Measurements from ENCODE around the gene UTS2B.
"Not testable (repeated sequence)": the region's sequence is repeated elsewhere in the genome, so short reads cannot be mapped to it uniquely, and the experiment has no call there.

Gene UTS2B

GRCh38 chr3:191263365-191263764 is 67.0 kb downstream of the UTS2B start:
- ATAC-seq (replicated peaks) (peak; percentile 72 to 88), DNase-seq (no peak)
- peak overlapping the region; percentile 48 to 64 for H3K4me3 Mint-ChIP-seq
- peak overlapping the region; percentile 71 for H3K27ac Mint-ChIP-seq
- peaks cover 18 to 34% of the 10 kb centered on the region in 2 donors for H3K4me1 Mint-ChIP-seq
- H3K27me3 Mint-ChIP-seq: no peaks in the 10 kb centered on the region
- peaks cover 0 to 8% of the 10 kb centered on the region in 2 donors for H3K36me3 Mint-ChIP-seq
- H3K9me3 Mint-ChIP-seq: peaks cover 0 to 6% of the 10 kb centered on the region in 2 donors

GRCh38 chr3:191262650-191263049 is 67.7 kb downstream of the UTS2B start:
- peaks cover 24 to 35% of the 10 kb centered on the region in 2 donors for H3K4me1 Mint-ChIP-seq
- DNase-seq: no peak
- H3K27ac Mint-ChIP-seq: no peak overlapping the region
- H3K4me3 Mint-ChIP-seq: no peak overlapping the region
- H3K36me3 Mint-ChIP-seq: peaks cover 0 to 3% of the 10 kb centered on the region in 2 donors
- peak in 1 of 2 donors; percentile 41 for ATAC-seq (replicated peaks)
- no peaks in the 10 kb centered on the region for H3K27me3 Mint-ChIP-seq
- H3K9me3 Mint-ChIP-seq: peaks cover 0 to 3% of the 10 kb centered on the region in 2 donors

DNA sequence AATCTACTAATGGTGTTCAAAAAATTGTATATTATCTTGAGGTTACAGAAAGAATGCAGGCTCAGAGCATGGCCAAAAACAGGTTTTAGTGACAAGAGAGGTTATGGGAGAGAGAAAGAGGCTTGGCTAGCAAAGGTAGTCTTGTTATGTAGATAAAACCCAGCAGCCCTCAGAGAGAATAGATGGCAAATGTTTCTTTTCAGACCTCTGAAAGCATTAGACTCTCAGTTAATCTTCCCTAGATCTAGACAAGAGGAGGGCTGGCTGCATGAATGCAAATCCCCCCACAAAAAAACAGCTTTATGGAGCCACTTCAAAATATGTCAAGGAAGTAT is 69.1 kb downstream of the UTS2B start:
- Mint-ChIP-seq H3K4me3 (no peak overlapping the region), H3K9me3 (no peaks in the 10 kb centered on the region), H3K36me3 (no peaks in the 10 kb centered on the region), H3K27me3 (no peaks in the 10 kb centered on the region), H3K4me1 (peaks cover 21 to 31% of the 10 kb centered on the region in 2 donors), H3K27ac (no peak overlapping the region)
- ATAC-seq (replicated peaks): no peak
- no peak for DNase-seq

GRCh38 chr3:191260431-191261303 is 69.7 kb downstream of the UTS2B start:
- ATAC-seq (replicated peaks): no peak
- H3K27me3 Mint-ChIP-seq: no peaks in the 10 kb centered on the region
- H3K4me3 Mint-ChIP-seq: no peak overlapping the region

GRCh38 chr3:191259486-191259885 is 70.8 kb downstream of the UTS2B start:
- no peaks in the 10 kb centered on the region for H3K9me3 Mint-ChIP-seq
- H3K4me3 Mint-ChIP-seq: peak overlapping the region in 1 of 2 donors; percentile 66
- H3K27me3 Mint-ChIP-seq: no peaks in the 10 kb centered on the region
- peak overlapping the region; percentile 90 for H3K27ac Mint-ChIP-seq
- ATAC-seq (replicated peaks): no peak
- peaks cover 25 to 45% of the 10 kb centered on the region in 2 donors for H3K4me1 Mint-ChIP-seq
- no peak for DNase-seq
- no peaks in the 10 kb centered on the region for H3K36me3 Mint-ChIP-seq

More at GRCh38 chr3:191260431-191261303, 69.7 kb downstream of the UTS2B start:
- Mint-ChIP-seq H3K27ac (peak overlapping the region; percentile 66), H3K9me3 (no peaks in the 10 kb centered on the region), H3K36me3 (no peaks in the 10 kb centered on the region), H3K4me1 (peaks cover 21 to 34% of the 10 kb centered on the region in 2 donors)
- no peak for DNase-seq

DNA sequence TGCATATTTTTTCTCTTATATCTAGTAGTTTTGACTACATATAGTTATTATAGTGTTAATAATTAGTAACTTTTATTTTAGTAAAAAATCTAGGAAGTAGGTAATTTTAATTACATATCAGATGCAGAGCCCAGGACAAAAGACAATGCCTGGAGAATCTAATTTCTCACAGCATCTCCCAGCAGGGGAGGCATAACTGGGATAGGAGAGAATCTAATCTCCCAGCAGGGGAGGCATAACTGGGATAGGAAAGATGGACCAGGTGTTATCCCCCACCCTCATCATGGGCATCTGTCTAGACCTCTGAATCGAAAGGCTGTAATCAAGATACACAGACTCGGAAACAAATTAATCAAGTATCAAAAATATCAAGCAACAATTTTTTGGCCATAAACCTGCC is 73.0 kb downstream of the UTS2B start:
- H3K27me3 Mint-ChIP-seq: no peaks in the 10 kb centered on the region
- H3K27ac Mint-ChIP-seq: no peak overlapping the region
- H3K36me3 Mint-ChIP-seq: no peaks in the 10 kb centered on the region
- DNase-seq (no peak), ATAC-seq (replicated peaks) (no peak)
- no peaks in the 10 kb centered on the region for H3K9me3 Mint-ChIP-seq
- no peak overlapping the region for H3K4me3 Mint-ChIP-seq
- peaks cover 33 to 51% of the 10 kb centered on the region in 2 donors for H3K4me1 Mint-ChIP-seq

DNA sequence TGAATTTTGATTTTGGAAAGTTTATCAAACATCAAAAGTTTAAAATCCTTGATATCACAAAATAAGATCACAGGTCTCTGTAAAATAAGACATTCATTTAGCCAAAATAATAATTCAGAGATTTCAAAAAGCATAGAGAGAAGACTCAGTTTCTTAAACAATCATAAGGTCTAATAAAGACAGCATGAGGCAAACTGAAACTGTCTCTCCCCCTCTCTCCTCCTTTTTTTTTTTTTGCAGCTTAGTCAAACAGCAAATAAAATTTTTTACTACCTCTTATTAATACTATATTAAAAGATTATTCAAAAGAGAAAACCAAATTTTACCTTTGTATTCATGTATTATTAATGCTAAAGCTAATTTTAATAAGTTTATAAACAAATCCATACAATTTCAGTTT is 73.9 kb downstream of the UTS2B start:
- Mint-ChIP-seq H3K4me1 (peaks cover 33 to 60% of the 10 kb centered on the region in 2 donors), H3K4me3 (no peak overlapping the region), H3K27me3 (no peaks in the 10 kb centered on the region), H3K27ac (no peak overlapping the region), H3K9me3 (no peaks in the 10 kb centered on the region), H3K36me3 (no peaks in the 10 kb centered on the region)
- DNase-seq (no peak), ATAC-seq (replicated peaks) (no peak)

GRCh38 chr3:191255156-191255555 is 75.2 kb downstream of the UTS2B start:
- Mint-ChIP-seq H3K36me3 (no peaks in the 10 kb centered on the region), H3K4me1 (peaks cover 31 to 62% of the 10 kb centered on the region in 2 donors), H3K27me3 (no peaks in the 10 kb centered on the region), H3K27ac (no peak overlapping the region), H3K9me3 (no peaks in the 10 kb centered on the region), H3K4me3 (no peak overlapping the region)
- no peak for ATAC-seq (replicated peaks)
- no peak for DNase-seq

GRCh38 chr3:191254098-191254873 is 76.0 kb downstream of the UTS2B start:
- Mint-ChIP-seq H3K9me3 (no peaks in the 10 kb centered on the region), H3K27ac (peak overlapping the region; percentile 42), H3K27me3 (no peaks in the 10 kb centered on the region), H3K36me3 (no peaks in the 10 kb centered on the region), H3K4me1 (peaks cover 30 to 60% of the 10 kb centered on the region in 2 donors), H3K4me3 (no peak overlapping the region)
- DNase-seq (no peak), ATAC-seq (replicated peaks) (peak; percentile 44 to 66)

DNA sequence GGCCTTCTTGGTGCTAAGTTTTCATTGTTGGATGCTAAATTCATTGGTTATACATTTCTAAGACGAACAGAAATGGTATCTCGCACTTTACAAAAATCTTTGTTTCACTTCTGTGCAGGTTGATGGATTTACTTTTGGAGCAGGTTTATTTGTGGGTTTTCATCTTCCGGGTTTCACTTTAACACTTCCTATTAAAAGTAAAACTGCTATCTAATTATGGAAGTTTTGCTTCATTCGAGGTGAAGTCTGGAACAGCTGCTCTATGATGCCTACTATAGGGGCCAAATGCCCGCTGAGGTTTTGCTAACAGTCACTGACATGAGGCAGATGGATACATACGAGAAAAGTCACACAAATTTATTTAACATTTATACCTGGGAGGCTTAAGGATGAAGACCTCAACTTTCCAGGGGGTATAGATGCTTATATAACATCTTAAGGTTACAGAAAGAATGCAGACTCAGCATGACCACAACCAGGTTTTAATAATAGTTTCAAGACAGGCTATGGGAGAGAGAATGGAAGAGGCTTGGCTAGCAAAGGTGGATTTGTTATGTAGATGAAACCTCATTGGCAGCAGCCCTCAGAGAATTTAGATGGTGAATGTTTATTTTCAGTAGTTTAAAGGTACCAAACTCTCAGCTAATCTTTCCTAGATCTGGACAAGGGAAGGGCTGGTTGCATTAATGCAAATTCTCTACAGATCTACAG is 77.1 kb downstream of the UTS2B start:
- peak overlapping the region; percentile 65 to 76 for H3K4me3 Mint-ChIP-seq
- H3K27me3 Mint-ChIP-seq: no peaks in the 10 kb centered on the region
- DNase-seq (no peak), ATAC-seq (replicated peaks) (peak; percentile 31 to 67)
- H3K9me3 Mint-ChIP-seq: no peaks in the 10 kb centered on the region
- no peaks in the 10 kb centered on the region for H3K36me3 Mint-ChIP-seq
- peaks cover 23 to 54% of the 10 kb centered on the region in 2 donors for H3K4me1 Mint-ChIP-seq
- peak overlapping the region; percentile 81 for H3K27ac Mint-ChIP-seq

- DNase-seq (no peak), ATAC-seq (replicated peaks) (no peak)
- peak overlapping the region in 1 of 2 donors; percentile 26 for H3K4me3 Mint-ChIP-seq
- peak overlapping the region; percentile 94 for H3K27ac Mint-ChIP-seq
- no peaks in the 10 kb centered on the region for H3K27me3 Mint-ChIP-seq
- H3K9me3 Mint-ChIP-seq: peaks cover 0 to 5% of the 10 kb centered on the region in 2 donors
- peaks cover 4 to 9% of the 10 kb centered on the region in 2 donors for H3K36me3 Mint-ChIP-seq
- H3K4me1 Mint-ChIP-seq: peaks cover 7 to 24% of the 10 kb centered on the region in 2 donors
Measured at GRCh38 chr3:191246630-191247029, 83.7 kb downstream of the UTS2B start.

GRCh38 chr3:191246034-191246433 is 84.3 kb downstream of the UTS2B start:
- H3K27ac Mint-ChIP-seq: peak overlapping the region; percentile 94
- not testable (repeated sequence) for H3K36me3 Mint-ChIP-seq, H3K9me3 Mint-ChIP-seq, H3K27me3 Mint-ChIP-seq
- peak; percentile 99 to 100 for ATAC-seq (replicated peaks)
- peaks cover 7 to 20% of the 10 kb centered on the region in 2 donors for H3K4me1 Mint-ChIP-seq
- DNase-seq: peak; percentile 75
- H3K4me3 Mint-ChIP-seq: peak overlapping the region; percentile 18 to 26

DNA sequence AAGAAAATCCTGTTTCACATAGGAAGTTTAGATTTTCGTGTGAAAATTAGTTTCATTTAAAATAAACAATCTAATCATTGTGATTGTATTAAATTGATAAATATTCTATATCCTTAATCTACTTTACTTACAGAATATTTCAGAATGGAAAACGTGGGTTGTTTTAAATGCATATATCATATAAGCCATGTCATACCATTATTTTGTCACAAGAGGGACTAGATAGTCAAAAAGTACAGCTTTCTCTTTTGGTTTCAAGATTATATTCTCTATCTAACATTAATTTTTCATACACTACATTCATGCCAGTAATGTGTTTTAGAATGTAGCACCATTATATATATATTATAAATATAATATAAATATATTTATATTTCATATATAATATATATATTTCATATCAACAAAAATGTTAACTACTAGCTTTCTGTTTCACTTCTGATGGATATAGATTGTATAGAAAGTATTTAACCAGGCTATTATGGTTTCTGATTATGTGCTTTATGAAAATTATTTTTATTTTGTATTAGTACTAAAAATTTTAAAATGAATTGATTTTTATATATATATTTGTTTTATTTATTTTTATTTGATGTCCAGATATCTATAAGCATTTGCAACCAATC is 86.0 kb downstream of the UTS2B start:
- Mint-ChIP-seq H3K4me3 (no peak overlapping the region), H3K27me3 (no peaks in the 10 kb centered on the region), H3K27ac (no peak overlapping the region), H3K36me3 (peaks cover 4 to 9% of the 10 kb centered on the region in 2 donors), H3K9me3 (peaks cover 0 to 5% of the 10 kb centered on the region in 2 donors), H3K4me1 (peaks cover 7 to 20% of the 10 kb centered on the region in 2 donors)
- DNase-seq: no peak
- ATAC-seq (replicated peaks): no peak

GRCh38 chr3:191240486-191240885 is 89.8 kb downstream of the UTS2B start:
- no peaks in the 10 kb centered on the region for H3K9me3 Mint-ChIP-seq
- peaks cover 13 to 30% of the 10 kb centered on the region in 2 donors for H3K4me1 Mint-ChIP-seq
- no peak overlapping the region for H3K4me3 Mint-ChIP-seq
- no peak overlapping the region for H3K27ac Mint-ChIP-seq
- peaks cover 0 to 3% of the 10 kb centered on the region in 2 donors for H3K36me3 Mint-ChIP-seq
- no peaks in the 10 kb centered on the region for H3K27me3 Mint-ChIP-seq
- DNase-seq (no peak), ATAC-seq (replicated peaks) (no peak)
